CD4-positive, alpha-beta T cell (primary cell): Measurements from ENCODE around the gene FAM120A. TPM values are rescaled to one million over a fixed set of nuclear protein-coding genes. Genes with fewer than 3 reads are reported as not detected.
"Not testable (repeated sequence)": the region's sequence is repeated elsewhere in the genome, so short reads cannot be mapped to it uniquely, and the experiment has no call there.

Experiments used
- ATAC-seq: fragments of 200-7000 bp; cut with Tn5 transposase; one replicate; pipeline ENCODE4 v1.10.0; 2022; ENCODE audit warnings: mild to moderate bottlenecking; ENCODE audit not compliant: poor library complexity
- CTCF ChIA-PET: fragments of 350-600 bp; sonication (Branson Sonifier 250); formaldehyde crosslinking; loops from one replicate; lab custom pipeline; 2021; ENCODE audit warnings: antibody characterized with exemption, inconsistent platforms; lab: Charles Lee
- POLR2A ChIA-PET: fragments of 350-600 bp; sonication (Branson Sonifier 250); formaldehyde crosslinking; loops from one replicate; lab custom pipeline; 2021; ENCODE audit warnings: antibody characterized with exemption, inconsistent platforms; lab: Charles Lee
- DNase-seq, 14 experiments: peaks; one replicate each; pipeline ENCODE4 v3.0.0-alpha.2; 2013 to 2020; ENCODE audit warnings: mixed read lengths in 2 of 14
- H3K27ac ChIP-seq, 2 donors: one replicate each; pipeline versions ENCODE4 v1.5.1 to v1.7.0; 2013; ENCODE audit warnings: low read length in 2 of 2, low read depth in 1 of 2, mild to moderate bottlenecking in 1 of 2
- H3K27me3 ChIP-seq, 2 experiments: 1 replicate in 1 of 2; 2 replicates in 1 of 2; pipeline versions ENCODE4 v1.6.1 to v1.7.0; 2013; ENCODE audit warnings: low read length in 2 of 2, control low read depth in 1 of 2, mild to moderate bottlenecking in 1 of 2, moderate library complexity in 1 of 2; ENCODE audit not compliant: insufficient read depth in 2 of 2, control insufficient read depth in 1 of 2
- H3K36me3 ChIP-seq: one replicate; pipeline ENCODE4 v1.6.1; 2013; ENCODE audit warnings: low read length, control low read depth; ENCODE audit not compliant: insufficient read depth
- H3K4me1 ChIP-seq: one replicate; pipeline ENCODE4 v1.6.1; 2013; ENCODE audit warnings: low read length, control low read depth; ENCODE audit not compliant: insufficient read depth
- H3K4me3 ChIP-seq: one replicate; pipeline ENCODE4 v1.5.1; 2013; ENCODE audit warnings: mild to moderate bottlenecking, low read length, moderate library complexity
- H3K9me3 ChIP-seq, 2 experiments: 1 replicate in 1 of 2; 2 replicates in 1 of 2; pipeline versions ENCODE4 v1.6.1 to v1.7.0; 2013; ENCODE audit warnings: low read length in 2 of 2, mild to moderate bottlenecking in 2 of 2, control low read depth in 1 of 2, moderate library complexity in 1 of 2; ENCODE audit not compliant: control insufficient read depth in 1 of 2, insufficient read depth in 1 of 2
- H3K27ac Mint-ChIP-seq: one replicate; pipeline ENCODE4 v1.8.0; 2020; ENCODE audit warnings: mixed read lengths
- H3K27me3 Mint-ChIP-seq: one replicate; pipeline ENCODE4 v1.8.0; 2021; ENCODE audit warnings: mixed read lengths
- H3K36me3 Mint-ChIP-seq: one replicate; pipeline ENCODE4 v1.8.0; 2021; ENCODE audit warnings: low read depth, mixed read lengths
- H3K4me1 Mint-ChIP-seq: one replicate; pipeline ENCODE4 v1.8.0; 2021; ENCODE audit warnings: low read depth, mixed read lengths
- H3K4me3 Mint-ChIP-seq: one replicate; pipeline ENCODE4 v1.8.0; 2020; ENCODE audit warnings: mild to moderate bottlenecking, mixed read lengths
- H3K9me3 Mint-ChIP-seq: one replicate; pipeline ENCODE4 v1.8.0; 2020; ENCODE audit warnings: mixed read lengths
- intact Hi-C, 2 experiments: fragments of 100-400 bp; cut with DNase I in 1 of 2; cut with micrococcal nuclease in 1 of 2; formaldehyde crosslinking; loops; one replicate each; pipeline versions ENCODE4 v1.15.1 to v1.9.0; 2023 to 2025; cut with DNase I, micrococcal nuclease
- total RNA-seq, 174 experiments: library from RNA in 2 of 174; stranded (reverse) in 2 of 174; gene quantifications; one replicate each; pipeline ENCODE4 v1.2.3 and lab custom pipeline; 2021 to 2026
- TF ChIP-seq, protein P1 (sequence below): fragments of 200-600 bp; IDR thresholded peaks from one replicate; pipeline ENCODE4 v1.8.0; 2022; ENCODE audit warnings: antibody characterized with exemption, mild to moderate bottlenecking

FAM120A gene
- total RNA-seq, 2 experiments from 2014 or later, result 46.5 to 51.7 TPM

DNA sequence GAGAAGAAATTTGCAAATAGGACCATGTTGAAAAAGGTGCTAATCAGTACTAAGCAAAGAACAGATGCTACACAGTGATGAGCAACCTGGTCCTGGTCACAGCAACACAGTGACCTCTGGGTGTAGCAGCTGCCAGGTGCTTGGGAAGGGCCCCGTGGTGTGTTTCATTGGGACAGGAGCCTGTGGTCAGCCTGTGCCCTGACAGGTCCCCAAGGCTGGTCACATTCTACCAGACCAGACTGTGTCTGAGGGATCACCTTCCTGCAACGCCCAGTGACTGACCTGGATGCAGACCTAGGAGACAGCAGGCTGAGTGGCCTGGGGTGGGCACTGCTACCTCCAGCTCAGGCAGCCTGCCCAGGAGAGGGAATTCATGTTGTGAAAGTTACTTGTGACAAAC is 56.7 kb downstream of the FAM120A start:
- H3K27ac ChIP-seq, result no peak overlapping the region
- TF ChIP-seq, protein P1, sequence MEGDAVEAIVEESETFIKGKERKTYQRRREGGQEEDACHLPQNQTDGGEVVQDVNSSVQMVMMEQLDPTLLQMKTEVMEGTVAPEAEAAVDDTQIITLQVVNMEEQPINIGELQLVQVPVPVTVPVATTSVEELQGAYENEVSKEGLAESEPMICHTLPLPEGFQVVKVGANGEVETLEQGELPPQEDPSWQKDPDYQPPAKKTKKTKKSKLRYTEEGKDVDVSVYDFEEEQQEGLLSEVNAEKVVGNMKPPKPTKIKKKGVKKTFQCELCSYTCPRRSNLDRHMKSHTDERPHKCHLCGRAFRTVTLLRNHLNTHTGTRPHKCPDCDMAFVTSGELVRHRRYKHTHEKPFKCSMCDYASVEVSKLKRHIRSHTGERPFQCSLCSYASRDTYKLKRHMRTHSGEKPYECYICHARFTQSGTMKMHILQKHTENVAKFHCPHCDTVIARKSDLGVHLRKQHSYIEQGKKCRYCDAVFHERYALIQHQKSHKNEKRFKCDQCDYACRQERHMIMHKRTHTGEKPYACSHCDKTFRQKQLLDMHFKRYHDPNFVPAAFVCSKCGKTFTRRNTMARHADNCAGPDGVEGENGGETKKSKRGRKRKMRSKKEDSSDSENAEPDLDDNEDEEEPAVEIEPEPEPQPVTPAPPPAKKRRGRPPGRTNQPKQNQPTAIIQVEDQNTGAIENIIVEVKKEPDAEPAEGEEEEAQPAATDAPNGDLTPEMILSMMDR, result no peak

GRCh38 chr9:93509084-93509483 is 57.6 kb downstream of the FAM120A start:
- H3K36me3 Mint-ChIP-seq, result peaks cover 64% of the 10 kb centered on the region

More for the DNA sequence above, 56.7 kb downstream of the FAM120A start:
- peaks cover 64% of the 10 kb centered on the region for H3K36me3 Mint-ChIP-seq
- Histone ChIP-seq H3K4me1 (peaks cover 35% of the 10 kb centered on the region), H3K36me3 (peaks cover 2% of the 10 kb centered on the region), H3K4me3 (no peak overlapping the region), H3K9me3 (no peaks in the 10 kb centered on the region), H3K27me3 (no peaks in the 10 kb centered on the region)
- POLR2A ChIA-PET, result no interaction called here
- no peak for ATAC-seq
- H3K4me1 Mint-ChIP-seq, result peaks cover 86% of the 10 kb centered on the region
- DNase-seq, result no peak
- no peaks in the 10 kb centered on the region for H3K27me3 Mint-ChIP-seq
- H3K27ac Mint-ChIP-seq, result peak overlapping the region; percentile 28
- no peak overlapping the region for H3K4me3 Mint-ChIP-seq
- H3K9me3 Mint-ChIP-seq, result no peaks in the 10 kb centered on the region
- intact Hi-C loops, result no loop called here
- CTCF ChIA-PET, result no interaction called here

GRCh38 chr9:93510041-93510440 is 58.6 kb downstream of the FAM120A start:
- H3K9me3 Mint-ChIP-seq, result no peaks in the 10 kb centered on the region
- DNase-seq (no peak), ATAC-seq (no peak)
- CTCF ChIA-PET, result no interaction called here
- intact Hi-C loops, result no loop called here
- Histone ChIP-seq H3K36me3 (no peaks in the 10 kb centered on the region), H3K27ac (no peak overlapping the region), H3K9me3 (no peaks in the 10 kb centered on the region), H3K4me3 (no peak overlapping the region), H3K4me1 (peaks cover 29% of the 10 kb centered on the region), H3K27me3 (no peaks in the 10 kb centered on the region)
- no peak overlapping the region for H3K4me3 Mint-ChIP-seq
- no peak overlapping the region for H3K27ac Mint-ChIP-seq
- TF ChIP-seq, protein P1, result no peak
- H3K36me3 Mint-ChIP-seq, result peaks cover 59% of the 10 kb centered on the region
- no peaks in the 10 kb centered on the region for H3K27me3 Mint-ChIP-seq
- peaks cover 81% of the 10 kb centered on the region for H3K4me1 Mint-ChIP-seq
- POLR2A ChIA-PET, result no interaction called here

More at GRCh38 chr9:93509084-93509483, 57.6 kb downstream of the FAM120A start:
- Mint-ChIP-seq H3K27me3 (no peaks in the 10 kb centered on the region), H3K27ac (peak overlapping the region; percentile 19), H3K9me3 (no peaks in the 10 kb centered on the region), H3K4me1 (peaks cover 86% of the 10 kb centered on the region), H3K4me3 (no peak overlapping the region)
- Histone ChIP-seq H3K27ac (no peak overlapping the region), H3K27me3 (no peaks in the 10 kb centered on the region), H3K4me3 (no peak overlapping the region), H3K4me1 (peaks cover 33% of the 10 kb centered on the region), H3K9me3 (no peaks in the 10 kb centered on the region), H3K36me3 (no peaks in the 10 kb centered on the region)
- TF ChIP-seq, protein P1, result no peak
- POLR2A ChIA-PET, result no interaction called here
- DNase-seq, result no peak
- intact Hi-C loops, result no loop called here
- CTCF ChIA-PET, result no interaction called here
- ATAC-seq, result no peak

- H3K9me3 ChIP-seq, H3K27ac ChIP-seq, CTCF ChIA-PET, H3K9me3 Mint-ChIP-seq, ATAC-seq, H3K4me3 Mint-ChIP-seq, H3K27me3 ChIP-seq, H3K27me3 Mint-ChIP-seq, DNase-seq, POLR2A ChIA-PET, H3K4me3 ChIP-seq, H3K36me3 ChIP-seq, intact Hi-C loops: not testable (repeated sequence)
- H3K4me1 ChIP-seq, result peaks cover 29% of the 10 kb centered on the region
- Mint-ChIP-seq H3K27ac (peak overlapping the region; percentile 49), H3K36me3 (peaks cover 49% of the 10 kb centered on the region), H3K4me1 (peaks cover 71% of the 10 kb centered on the region)
Measured at GRCh38 chr9:93511228-93511627, 59.7 kb downstream of the FAM120A start.

GRCh38 chr9:93512170-93512812 is 60.8 kb downstream of the FAM120A start:
- H3K36me3 ChIP-seq, intact Hi-C loops, H3K9me3 ChIP-seq, H3K4me3 ChIP-seq, POLR2A ChIA-PET, H3K9me3 Mint-ChIP-seq, H3K27ac ChIP-seq, H3K4me3 Mint-ChIP-seq, CTCF ChIA-PET, H3K27me3 Mint-ChIP-seq, DNase-seq, H3K27me3 ChIP-seq, ATAC-seq: not testable (repeated sequence)
- Mint-ChIP-seq H3K36me3 (peaks cover 51% of the 10 kb centered on the region), H3K27ac (peak overlapping the region; percentile 49), H3K4me1 (peaks cover 61% of the 10 kb centered on the region)
- H3K4me1 ChIP-seq, result peaks cover 23% of the 10 kb centered on the region
